GM19324 (cell line): ENCODE results near the gene CFAP77.
"Not testable (repeated sequence)": the region's sequence is repeated elsewhere in the genome, so short reads cannot be mapped to it uniquely, and the experiment has no call there.

Experiments used
- ATAC-seq: cut with Tn5 transposase; IDR thresholded peaks from one replicate; pipeline ENCODE4 v1.9.1; 2021; ENCODE audit warnings: mild to moderate bottlenecking, moderate library complexity; ENCODE audit not compliant: unreplicated experiment, low FRiP score

The CFAP77 gene

GRCh38 chr9:132543960-132544359 lies 133.9 kb downstream of the CFAP77 start:
- no peak for ATAC-seq

GRCh38 chr9:132545578-132545977 lies 135.6 kb downstream of the CFAP77 start:
- no peak for ATAC-seq

GRCh38 chr9:132546148-132547051 lies 136.4 kb downstream of the CFAP77 start:
- ATAC-seq = no peak

- no peak for ATAC-seq
Observed at GRCh38 chr9:132547052-132547431, 137.0 kb downstream of the CFAP77 start.

- ATAC-seq = no peak
Observed at GRCh38 chr9:132547436-132547835, 137.4 kb downstream of the CFAP77 start.

- ATAC-seq = no peak
Observed at GRCh38 chr9:132547976-132548730, 138.1 kb downstream of the CFAP77 start.

GRCh38 chr9:132548751-132549640 lies 139.0 kb downstream of the CFAP77 start:
- ATAC-seq = no peak

- no peak for ATAC-seq
Observed at GRCh38 chr9:132551556-132551955, 141.5 kb downstream of the CFAP77 start.

- no peak for ATAC-seq
Observed at GRCh38 chr9:132552041-132552440, 142.0 kb downstream of the CFAP77 start.

- ATAC-seq = no peak
Observed at GRCh38 chr9:132554755-132555154, 144.7 kb downstream of the CFAP77 start.

- no peak for ATAC-seq
Observed at GRCh38 chr9:132555528-132555927, 145.5 kb downstream of the CFAP77 start.

GRCh38 chr9:132556235-132556634 lies 146.2 kb downstream of the CFAP77 start:
- no peak for ATAC-seq

GRCh38 chr9:132556714-132557113 lies 146.7 kb downstream of the CFAP77 start:
- no peak for ATAC-seq

- ATAC-seq = no peak
Observed at GRCh38 chr9:132557159-132557558, 147.1 kb downstream of the CFAP77 start.

GRCh38 chr9:132559711-132560110 lies 149.7 kb downstream of the CFAP77 start:
- ATAC-seq = no peak

- no peak for ATAC-seq
Observed at GRCh38 chr9:132560616-132561202, 150.7 kb downstream of the CFAP77 start.

GRCh38 chr9:132562306-132562573 lies 152.2 kb downstream of the CFAP77 start:
- ATAC-seq = no peak

GRCh38 chr9:132564526-132564925 lies 154.5 kb downstream of the CFAP77 start:
- ATAC-seq = no peak

GRCh38 chr9:132568787-132569186 lies 158.8 kb downstream of the CFAP77 start:
- not testable (repeated sequence) for ATAC-seq

GRCh38 chr9:132571806-132572600 lies 162.0 kb downstream of the CFAP77 start:
- no peak for ATAC-seq
